Measurements from ENCODE around the gene SLITRK5. TPM values are rescaled to one million over a fixed set of nuclear protein-coding genes. Genes with fewer than 3 reads are reported as not detected.

SLITRK5 gene
- total RNA-seq, 1 experiment from 2014 or later = 0.09 TPM

- Mint-ChIP-seq H3K27me3 (ENCODE audit: low read depth) (peaks cover 58% of the 10 kb centered on the region), H3K9me3 (peaks cover 4 to 5% of the 10 kb centered on the region in 2 experiments; a peak in 4 of 5 replicates), H3K4me1 (peaks cover 11 to 30% of the 10 kb centered on the region in 2 experiments), H3K36me3 (ENCODE audit: insufficient read depth in 1 of 3, low read depth in 3 of 3) (peaks cover 0 to 17% (median 0%) of the 10 kb centered on the region in 3 experiments; a peak in 3 of 7 replicates), H3K4me3 (no peak overlapping the region), H3K27ac (no peak overlapping the region)
- Histone ChIP-seq H3T11ph (ENCODE audit: low read length) (no peak overlapping the region), H3K4ac (ENCODE audit: low read depth, low read length) (no peak overlapping the region), H2BK15ac (ENCODE audit: low read depth, low read length) (no peak overlapping the region), H3K9me3 (ENCODE audit: control insufficient read depth, low read depth, low read length) (no peaks in the 10 kb centered on the region), H2BK20ac (ENCODE audit: low read depth, low read length, poor library complexity, severe bottlenecking) (no peak overlapping the region), H3K23me2 (ENCODE audit: insufficient read length, low read depth, low read length, poor library complexity, severe bottlenecking) (peaks cover 17% of the 10 kb centered on the region), H4K5ac (ENCODE audit: insufficient read length, low read depth, low read length) (no peak overlapping the region), H4K20me1 (ENCODE audit: control insufficient read depth, insufficient read depth, insufficient read length) (no peaks in the 10 kb centered on the region), H3K27me3 (ENCODE audit: insufficient read depth, low read length) (peaks cover 30% of the 10 kb centered on the region), H2BK120ac (ENCODE audit: low read depth, low read length, poor library complexity, severe bottlenecking) (no peak overlapping the region), H3K79me2 (ENCODE audit: insufficient read depth, low read length) (no peaks in the 10 kb centered on the region), H3K27ac (ENCODE audit: insufficient read length, low read depth, low read length) (no peak overlapping the region), H2BK12ac (ENCODE audit: insufficient read length, low read depth, low read length) (no peak overlapping the region), H3K9ac (ENCODE audit: extremely low read depth, insufficient read length, low read length) (no peak overlapping the region), H2AFZ (ENCODE audit: low read length) (no peak overlapping the region), H3K79me1 (ENCODE audit: insufficient read depth, low read depth, low read length, poor library complexity, severe bottlenecking) (no peaks in the 10 kb centered on the region), H3K23ac (ENCODE audit: insufficient read length, low read depth, low read length) (no peak overlapping the region), H4K8ac (replicated peaks; ENCODE audit: insufficient read length, low read depth, low read length) (no peak overlapping the region), H4K91ac (ENCODE audit: insufficient read length, low read depth, low read length) (no peak overlapping the region), H3K4me2 (ENCODE audit: insufficient read depth, insufficient read length, low read length) (no peak overlapping the region), H3K56ac (ENCODE audit: insufficient read length, low read depth, low read length) (no peak overlapping the region), H3K4me1 (ENCODE audit: insufficient read depth, low read length) (peaks cover 3% of the 10 kb centered on the region; the same call in 1 of the 2 replicates), H2BK5ac (ENCODE audit: insufficient read length, low read length) (no peak overlapping the region), H3K18ac (ENCODE audit: insufficient read length, low read depth, low read length) (no peak overlapping the region), H2AK5ac (ENCODE audit: insufficient read length, low read length) (no peak overlapping the region), H3K14ac (ENCODE audit: insufficient read depth, low read length) (no peak overlapping the region)
- WGBS (ENCODE audit: extremely low coverage, insufficient read length, low lambda C conversion rate) = no CpG with 5 or more reads among the region's 1 CpG
- TF ChIP-seq CTCF (conservative IDR thresholded peaks at IDR 0.05) = peak; percentile 41; the same call in 2 of the 3 replicates
- DNase-seq = no peak
Observed at GRCh38 chr13:87680298-87680697, 9.1 kb downstream of the SLITRK5 start.

Data from H9 (cell line).